ENCODE measurements around the gene SKA3. TPM values are rescaled to one million over a fixed set of nuclear protein-coding genes. Genes with fewer than 3 reads are reported as not detected.
A peak's percentile ranks its signal among the peaks of the same experiment; 100 is the strongest.

Gene SKA3
- total RNA-seq, 1 donor from 2014 or later: 14.3 TPM

- no peak for DNase-seq (ENCODE audit: low spot score, unreplicated experiment)
- Mint-ChIP-seq H3K27ac (no peak overlapping the region), H3K9me3 (ENCODE audit: low read depth) (peaks cover 4% of the 10 kb centered on the region), H3K4me1 (ENCODE audit: low read depth) (peaks cover 2% of the 10 kb centered on the region), H3K4me3 (ENCODE audit: low read depth) (no peak overlapping the region), H3K27me3 (peaks cover 3% of the 10 kb centered on the region), H3K36me3 (ENCODE audit: insufficient read depth) (no peaks in the 10 kb centered on the region)
- no peak for TF ChIP-seq CTCF (IDR thresholded peaks at IDR 0.05; ENCODE audit: unreplicated experiment)
Measured at GRCh38 chr13:21115231-21115630, 61.1 kb downstream of the SKA3 start.

- peaks cover 2% of the 10 kb centered on the region for H3K4me1 Mint-ChIP-seq (ENCODE audit: low read depth)
- no peaks in the 10 kb centered on the region for H3K36me3 Mint-ChIP-seq (ENCODE audit: insufficient read depth)
- no peaks in the 10 kb centered on the region for H3K9me3 Mint-ChIP-seq (ENCODE audit: low read depth)
- no peak for DNase-seq (ENCODE audit: low spot score, unreplicated experiment)
- peaks cover 3% of the 10 kb centered on the region for H3K27me3 Mint-ChIP-seq
- H3K4me3 Mint-ChIP-seq (ENCODE audit: low read depth): no peak overlapping the region
- TF ChIP-seq CTCF (IDR thresholded peaks at IDR 0.05; ENCODE audit: unreplicated experiment): no peak
- peak overlapping the region; percentile 11 for H3K27ac Mint-ChIP-seq
Measured at GRCh38 chr13:21111546-21111945, 64.8 kb downstream of the SKA3 start.

- H3K9me3 Mint-ChIP-seq (ENCODE audit: low read depth): no peaks in the 10 kb centered on the region
- H3K27me3 Mint-ChIP-seq: peaks cover 3% of the 10 kb centered on the region
- H3K4me1 Mint-ChIP-seq (ENCODE audit: low read depth): peaks cover 4% of the 10 kb centered on the region
- no peak for TF ChIP-seq CTCF (IDR thresholded peaks at IDR 0.05; ENCODE audit: unreplicated experiment)
- no peak overlapping the region for H3K27ac Mint-ChIP-seq
- no peak overlapping the region for H3K4me3 Mint-ChIP-seq (ENCODE audit: low read depth)
- no peaks in the 10 kb centered on the region for H3K36me3 Mint-ChIP-seq (ENCODE audit: insufficient read depth)
- DNase-seq (ENCODE audit: low spot score, unreplicated experiment): no peak
Measured at GRCh38 chr13:21109168-21109567, 67.2 kb downstream of the SKA3 start.

- no peak overlapping the region for H3K27ac Mint-ChIP-seq
- no peak overlapping the region for H3K4me3 Mint-ChIP-seq (ENCODE audit: low read depth)
- peaks cover 4% of the 10 kb centered on the region for H3K4me1 Mint-ChIP-seq (ENCODE audit: low read depth)
- no peaks in the 10 kb centered on the region for H3K36me3 Mint-ChIP-seq (ENCODE audit: insufficient read depth)
- no peaks in the 10 kb centered on the region for H3K9me3 Mint-ChIP-seq (ENCODE audit: low read depth)
- TF ChIP-seq CTCF (IDR thresholded peaks at IDR 0.05; ENCODE audit: unreplicated experiment): no peak
- DNase-seq (ENCODE audit: low spot score, unreplicated experiment): no peak
- H3K27me3 Mint-ChIP-seq: no peaks in the 10 kb centered on the region
Measured at GRCh38 chr13:21106089-21106488, 70.3 kb downstream of the SKA3 start.

GRCh38 chr13:21104199-21105019 is 71.9 kb downstream of the SKA3 start:
- Mint-ChIP-seq H3K4me1 (ENCODE audit: low read depth) (peaks cover 4% of the 10 kb centered on the region), H3K4me3 (ENCODE audit: low read depth) (no peak overlapping the region), H3K27ac (no peak overlapping the region), H3K27me3 (no peaks in the 10 kb centered on the region), H3K9me3 (ENCODE audit: low read depth) (no peaks in the 10 kb centered on the region), H3K36me3 (ENCODE audit: insufficient read depth) (no peaks in the 10 kb centered on the region)
- no peak for TF ChIP-seq CTCF (IDR thresholded peaks at IDR 0.05; ENCODE audit: unreplicated experiment)
- no peak for DNase-seq (ENCODE audit: low spot score, unreplicated experiment)

Other genes starting within 250 kb of the SKA3 start
- 13.2 and 15.2 TPM in 2 replicates for gene LATS2, start 115.0 kb downstream of the SKA3 start, total RNA-seq
- 188 and 192 TPM in 2 replicates for gene SAP18, start 36.4 kb downstream of the SKA3 start, total RNA-seq
- 22.0 and 22.8 TPM in 2 replicates for gene MRPL57, start 106 bp upstream of the SKA3 start, total RNA-seq